OCI-LY1 (cell line): ENCODE results near the gene CCDC85C.

ENCODE experiments used
- CTCF ChIP-seq: fragments of 200-600 bp; sonication (generic), shearing (Covaris generic); IDR thresholded peaks from 2 replicates; pipeline ENCODE4 v1.5.1; 2017; ENCODE audit warnings: mild to moderate bottlenecking, antibody characterized with exemption, low read length, moderate library complexity, mixed read lengths
- EZH2 ChIP-seq: fragments of 200-600 bp; sonication (generic), shearing (Covaris generic); IDR thresholded peaks from 2 replicates; pipeline ENCODE4 v1.8.0; 2017; ENCODE audit warnings: borderline replicate concordance, mixed run types, mild to moderate bottlenecking, antibody characterized with exemption, low read length, moderate library complexity, mixed read lengths

GRCh38 chr14:99601361-99601831 lies 2.6 kb downstream of the CCDC85C start:
- TF ChIP-seq CTCF (no peak), EZH2 (no peak)
